Fibroblast of pulmonary artery (primary cell): ENCODE data around the gene STAT5B.

Experiments
- DNase-seq: peaks from one replicate; pipeline ENCODE4 v3.0.0-alpha.2; 2010; ENCODE audit warnings: low read depth
- H3K4me3 ChIP-seq: replicated peaks from 2 replicates; pipeline ENCODE4 v1.5.1; 2011; ENCODE audit warnings: low read depth, mild to moderate bottlenecking, control low read depth, low read length, moderate library complexity
- CTCF ChIP-seq: IDR thresholded peaks from 2 replicates; pipeline ENCODE4 v1.5.1; 2011; ENCODE audit warnings: mild to moderate bottlenecking, control low read depth, low read length, inconsistent platforms; ENCODE audit errors: missing control alignments

STAT5B gene

GRCh38 chr17:42203354-42203753 lies 72.8 kb downstream of the STAT5B start:
- TF ChIP-seq CTCF: no peak
- no peak for DNase-seq
- no peak overlapping the region for H3K4me3 ChIP-seq

DNA sequence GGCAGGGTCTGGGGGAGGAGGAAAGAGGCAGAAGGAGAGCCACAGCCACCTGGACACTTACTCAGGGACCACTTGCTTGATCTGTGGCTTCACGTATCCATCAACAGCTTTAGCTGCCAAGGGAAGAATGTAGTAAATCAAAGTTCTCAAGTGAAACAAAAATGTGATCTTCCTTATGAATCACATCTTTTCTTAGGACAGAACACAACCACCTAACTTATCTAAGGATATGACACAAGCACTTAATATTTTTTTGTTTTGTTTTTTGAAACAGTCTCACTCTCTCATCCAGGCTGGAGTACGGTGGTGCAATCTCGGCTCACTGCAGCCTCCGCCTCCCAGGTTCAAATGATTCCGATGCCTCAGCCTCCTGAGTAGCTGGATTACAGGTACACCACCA lies 73.5 kb downstream of the STAT5B start:
- peak; percentile 68 for DNase-seq
- H3K4me3 ChIP-seq: no peak overlapping the region
- TF ChIP-seq CTCF: no peak

DNA sequence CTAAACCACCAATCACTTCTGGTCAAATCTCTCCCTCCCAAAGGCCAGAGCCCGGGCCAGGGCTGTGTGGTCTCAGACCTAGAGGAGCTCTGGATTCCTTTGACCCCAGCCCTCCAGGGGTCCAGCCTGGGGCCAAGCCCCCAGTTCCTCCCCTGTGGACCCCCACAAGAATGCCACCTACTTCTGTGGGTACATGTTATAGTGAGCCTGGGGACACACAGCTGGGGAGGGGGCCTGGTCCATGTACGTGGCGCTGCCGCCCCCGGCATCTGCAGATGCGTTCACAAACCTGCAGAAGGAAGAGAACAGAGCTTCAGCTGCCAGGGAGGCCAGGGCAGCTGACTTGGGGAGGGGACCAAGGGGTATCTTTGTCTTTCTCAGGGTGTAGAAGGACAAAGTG lies 74.0 kb downstream of the STAT5B start:
- TF ChIP-seq CTCF: no peak
- DNase-seq: no peak
- no peak overlapping the region for H3K4me3 ChIP-seq

DNA sequence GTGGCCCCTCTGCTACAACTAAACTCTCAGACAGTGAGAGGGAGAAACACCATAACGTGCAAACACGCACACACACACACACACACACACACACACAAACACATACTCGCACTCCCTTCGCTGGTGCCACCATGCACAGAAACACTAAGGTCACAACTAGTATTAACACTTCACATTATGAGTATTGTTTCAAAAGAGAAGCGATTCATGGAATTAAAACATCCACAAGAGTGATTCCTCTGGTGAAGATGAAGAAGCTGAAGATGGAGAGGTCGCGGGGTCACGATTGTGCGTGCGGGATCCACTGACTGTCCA lies 74.8 kb downstream of the STAT5B start:
- no peak for DNase-seq
- no peak for TF ChIP-seq CTCF
- H3K4me3 ChIP-seq: no peak overlapping the region

DNA sequence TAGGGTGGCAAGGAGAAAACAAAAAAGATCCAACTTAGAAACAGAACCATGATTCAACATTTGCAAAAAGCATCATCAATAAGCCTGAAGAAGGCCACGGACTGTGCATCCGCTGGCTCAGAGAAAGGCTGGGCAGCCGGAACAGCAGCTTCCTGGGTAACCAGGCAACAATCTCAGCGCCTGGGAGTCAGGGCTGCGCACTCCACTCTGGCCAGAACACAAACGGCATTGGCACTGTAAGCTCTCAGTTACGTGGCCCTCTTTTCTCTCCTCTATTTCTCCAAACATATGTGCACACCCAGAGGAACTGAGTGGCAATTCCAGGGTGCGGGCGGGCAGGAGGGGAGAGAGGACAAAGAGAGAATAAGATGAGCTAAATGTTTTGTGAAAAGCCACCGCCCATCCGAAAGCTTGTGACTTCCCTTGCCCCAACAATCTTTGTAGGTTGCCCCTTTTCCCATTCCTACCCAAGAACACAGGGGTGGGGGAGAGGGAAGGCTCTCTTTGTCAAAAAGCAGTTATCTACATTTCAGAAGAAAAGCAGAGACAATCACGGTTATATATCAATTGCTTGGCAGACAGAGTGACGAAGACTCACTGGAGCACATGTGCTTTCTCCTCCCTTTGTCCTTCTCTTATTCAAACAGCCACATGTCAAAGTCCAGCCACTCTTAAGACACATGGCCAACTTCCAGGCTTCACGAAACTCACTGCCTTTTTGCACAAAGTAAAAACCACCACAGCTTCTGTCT lies 75.3 kb downstream of the STAT5B start:
- TF ChIP-seq CTCF: no peak
- peak; percentile 88 for DNase-seq
- H3K4me3 ChIP-seq: no peak overlapping the region

GRCh38 chr17:42199416-42200011 lies 76.7 kb downstream of the STAT5B start:
- DNase-seq: no peak
- TF ChIP-seq CTCF: no peak
- H3K4me3 ChIP-seq: no peak overlapping the region

GRCh38 chr17:42198897-42199296 lies 77.3 kb downstream of the STAT5B start:
- no peak for DNase-seq
- TF ChIP-seq CTCF: no peak

More at GRCh38 chr17:42198897-42199296, 77.3 kb downstream of the STAT5B start:
- no peak overlapping the region for H3K4me3 ChIP-seq
